ENCODE data around the gene POLR2E.

The POLR2E gene

GRCh38 chr19:1098177-1099051, 3.2 kb upstream of the POLR2E start:
- DNase-seq, result no peak
- H3K9me3 ChIP-seq, result no peaks in the 10 kb centered on the region
- no peaks in the 10 kb centered on the region for H3K27me3 ChIP-seq
- peaks cover 4% of the 10 kb centered on the region for H3K4me1 ChIP-seq
- no peak overlapping the region for H3K4me3 ChIP-seq (ENCODE audit: low read depth, low read length)
- H3K36me3 ChIP-seq, result peaks cover 9% of the 10 kb centered on the region
- TF ChIP-seq, protein P1, sequence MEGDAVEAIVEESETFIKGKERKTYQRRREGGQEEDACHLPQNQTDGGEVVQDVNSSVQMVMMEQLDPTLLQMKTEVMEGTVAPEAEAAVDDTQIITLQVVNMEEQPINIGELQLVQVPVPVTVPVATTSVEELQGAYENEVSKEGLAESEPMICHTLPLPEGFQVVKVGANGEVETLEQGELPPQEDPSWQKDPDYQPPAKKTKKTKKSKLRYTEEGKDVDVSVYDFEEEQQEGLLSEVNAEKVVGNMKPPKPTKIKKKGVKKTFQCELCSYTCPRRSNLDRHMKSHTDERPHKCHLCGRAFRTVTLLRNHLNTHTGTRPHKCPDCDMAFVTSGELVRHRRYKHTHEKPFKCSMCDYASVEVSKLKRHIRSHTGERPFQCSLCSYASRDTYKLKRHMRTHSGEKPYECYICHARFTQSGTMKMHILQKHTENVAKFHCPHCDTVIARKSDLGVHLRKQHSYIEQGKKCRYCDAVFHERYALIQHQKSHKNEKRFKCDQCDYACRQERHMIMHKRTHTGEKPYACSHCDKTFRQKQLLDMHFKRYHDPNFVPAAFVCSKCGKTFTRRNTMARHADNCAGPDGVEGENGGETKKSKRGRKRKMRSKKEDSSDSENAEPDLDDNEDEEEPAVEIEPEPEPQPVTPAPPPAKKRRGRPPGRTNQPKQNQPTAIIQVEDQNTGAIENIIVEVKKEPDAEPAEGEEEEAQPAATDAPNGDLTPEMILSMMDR (IDR thresholded peaks at IDR 0.05; ENCODE audit: low read depth, low read length), result no peak

DNA sequence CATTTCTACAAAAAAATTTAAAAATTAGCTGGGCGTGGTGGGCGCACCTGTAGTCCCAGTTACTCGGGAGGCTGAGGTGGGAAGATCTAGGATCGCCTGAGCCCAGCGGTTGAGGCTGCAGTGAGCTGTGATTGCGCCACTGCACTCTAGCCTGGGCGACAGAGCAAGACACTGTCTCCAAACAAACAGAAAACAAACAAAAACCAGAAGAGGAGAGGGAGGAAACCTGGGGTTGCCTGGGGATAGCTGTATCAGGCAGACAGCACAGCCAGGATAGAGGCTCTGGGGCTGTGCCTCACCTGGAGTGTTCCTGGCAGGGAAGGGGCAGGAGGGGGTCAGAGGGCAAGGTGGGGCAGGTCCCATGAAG, 2.6 kb upstream of the POLR2E start:
- Histone ChIP-seq H3K9me3 (no peaks in the 10 kb centered on the region), H3K4me1 (peaks cover 4% of the 10 kb centered on the region), H3K4me3 (ENCODE audit: low read depth, low read length) (no peak overlapping the region), H3K36me3 (peaks cover 15% of the 10 kb centered on the region), H3K27me3 (no peaks in the 10 kb centered on the region)
- TF ChIP-seq, protein P1 (IDR thresholded peaks at IDR 0.05; ENCODE audit: low read depth, low read length), result no peak
- DNase-seq, result no peak

DNA sequence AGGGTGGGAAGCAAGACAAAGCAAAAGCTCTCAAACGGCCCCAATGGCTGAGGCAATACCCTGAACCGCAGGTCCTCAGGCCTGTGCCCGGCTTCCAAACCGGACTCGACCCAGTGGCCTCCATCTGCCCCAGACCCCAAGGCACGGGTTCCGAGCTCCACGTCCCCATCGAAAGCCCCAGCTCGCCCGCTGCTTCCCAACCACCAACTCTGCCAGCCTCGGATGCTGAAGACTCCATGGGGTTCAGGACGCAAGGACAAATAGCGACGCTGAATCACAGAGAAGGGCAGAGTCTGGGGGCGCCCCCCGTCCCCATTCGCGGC, 559 bp downstream of the POLR2E start:
- peaks cover 36% of the 10 kb centered on the region for H3K36me3 ChIP-seq
- TF ChIP-seq, protein P1 (IDR thresholded peaks at IDR 0.05; ENCODE audit: low read depth, low read length), result no peak
- H3K4me1 ChIP-seq, result peaks cover 4% of the 10 kb centered on the region
- DNase-seq, result no peak
- no peaks in the 10 kb centered on the region for H3K9me3 ChIP-seq
- no peaks in the 10 kb centered on the region for H3K27me3 ChIP-seq
- peak overlapping the region; percentile 96 for H3K4me3 ChIP-seq (ENCODE audit: low read depth, low read length)

DNA sequence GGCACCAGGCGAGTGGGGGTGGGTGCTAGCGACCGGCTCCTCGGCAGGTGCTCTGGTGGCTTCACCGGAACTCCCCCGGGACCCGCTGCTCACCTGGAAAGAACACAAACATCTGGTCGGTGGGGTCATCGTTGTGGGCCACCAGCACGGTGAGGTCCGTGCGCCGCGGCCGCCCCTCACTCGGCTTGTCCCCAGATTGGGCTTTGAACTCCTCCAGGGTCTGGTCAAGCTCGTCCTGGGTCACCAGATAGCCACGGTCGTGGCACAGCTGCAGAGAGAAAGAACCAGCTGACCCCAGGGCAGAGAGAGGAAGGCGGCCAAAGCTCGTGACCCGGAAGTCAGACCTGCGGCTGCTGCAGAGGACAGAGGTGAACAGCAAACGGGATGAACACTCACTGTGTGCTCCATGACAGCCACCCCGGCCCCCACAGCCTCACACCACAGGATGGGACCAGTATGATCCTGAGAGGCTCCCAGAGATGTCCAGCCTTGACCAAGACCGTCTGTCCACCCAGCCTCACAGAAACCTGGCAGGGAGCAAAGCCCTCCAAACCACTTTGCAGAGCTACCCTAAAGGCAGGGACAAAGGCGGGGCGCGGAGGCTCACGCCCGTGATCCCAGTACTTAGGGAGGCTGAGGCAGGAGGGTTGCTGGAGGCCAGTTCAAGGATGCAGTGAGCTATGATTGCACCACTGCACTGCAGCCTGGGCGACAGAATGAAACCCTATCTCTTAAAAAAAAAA, 1.2 kb downstream of the POLR2E start:
- DNase-seq, result peak; percentile 10
- H3K4me3 ChIP-seq (ENCODE audit: low read depth, low read length), result peak overlapping the region; percentile 96
- H3K4me1 ChIP-seq, result peaks cover 4% of the 10 kb centered on the region
- no peaks in the 10 kb centered on the region for H3K27me3 ChIP-seq
- H3K9me3 ChIP-seq, result no peaks in the 10 kb centered on the region
- TF ChIP-seq, protein P1 (IDR thresholded peaks at IDR 0.05; ENCODE audit: low read depth, low read length), result no peak
- H3K36me3 ChIP-seq, result peaks cover 42% of the 10 kb centered on the region

GRCh38 chr19:1093330-1093729, 1.8 kb downstream of the POLR2E start:
- TF ChIP-seq, protein P1 (IDR thresholded peaks at IDR 0.05; ENCODE audit: low read depth, low read length), result no peak
- Histone ChIP-seq H3K36me3 (peaks cover 49% of the 10 kb centered on the region), H3K4me1 (peaks cover 4% of the 10 kb centered on the region), H3K4me3 (ENCODE audit: low read depth, low read length) (no peak overlapping the region), H3K27me3 (no peaks in the 10 kb centered on the region), H3K9me3 (no peaks in the 10 kb centered on the region)
- DNase-seq, result no peak
